Gastroesophageal sphincter (tissue), 4 donors: ENCODE results near the gene FGFR3. TPM values are rescaled to one million over a fixed set of nuclear protein-coding genes. Genes with fewer than 3 reads are reported as not detected.
"Not testable (repeated sequence)": the region's sequence is repeated elsewhere in the genome, so short reads cannot be mapped to it uniquely, and the experiment has no call there.

ENCODE experiments used
- ATAC-seq: fragments of 150-250 bp; one replicate; pipeline ENCODE4 v1.9.1; 2016; ENCODE audit warnings: mild to moderate bottlenecking, moderate library complexity
- H3K27ac ChIP-seq, 4 donors: fragments of 200-600 bp; sonication (generic) in 3 of 4; 1 replicate in 3 of 4; 2 replicates in 1 of 4; pipeline ENCODE4 v1.5.1; 2016 to 2019
- H3K27me3 ChIP-seq: fragments of 200-600 bp; sonication (generic); one replicate; pipeline ENCODE4 v1.5.1; 2019
- H3K36me3 ChIP-seq, 2 donors: fragments of 200-600 bp; sonication (generic); one replicate each; pipeline ENCODE4 v1.5.1; 2019; ENCODE audit warnings: control low read depth in 1 of 2
- H3K4me1 ChIP-seq, 3 donors: fragments of 200-600 bp; sonication (generic); 1 replicate in 2 of 3; 2 replicates in 1 of 3; pipeline ENCODE4 v1.5.1; 2016 to 2019; ENCODE audit warnings: control low read depth in 2 of 3
- H3K4me3 ChIP-seq, 2 donors: fragments of 200-600 bp; sonication (generic); one replicate each; pipeline ENCODE4 v1.5.1; 2019; ENCODE audit warnings: mild to moderate bottlenecking in 1 of 2, moderate library complexity in 1 of 2
- H3K9me3 ChIP-seq, 3 donors: fragments of 200-600 bp; sonication (generic); one replicate each; pipeline ENCODE4 v1.5.1; 2017 to 2019; ENCODE audit warnings: control low read depth in 2 of 3
- CTCF ChIP-seq, 4 experiments: fragments of 200-600 bp in 2 of 4; fragments of 450-650 bp in 2 of 4; sonication (generic) in 1 of 4; IDR thresholded peaks; one replicate each; pipeline ENCODE4 v1.5.1; 2017 to 2019; ENCODE audit warnings: antibody characterized with exemption in 4 of 4, mild to moderate bottlenecking in 2 of 4, moderate library complexity in 2 of 4
- EP300 ChIP-seq: sonication (generic); formaldehyde crosslinking; IDR thresholded peaks from one replicate; pipeline ENCODE4 v1.6.1; 2017; ENCODE audit warnings: antibody characterized with exemption, mild to moderate bottlenecking
- POLR2A ChIP-seq, 2 donors: fragments of 450-650 bp; IDR thresholded peaks; one replicate each; pipeline ENCODE4 v1.6.1; 2017; ENCODE audit warnings: antibody characterized with exemption in 2 of 2, mild to moderate bottlenecking in 2 of 2, moderate library complexity in 1 of 2
- POLR2AphosphoS5 ChIP-seq: sonication (generic); formaldehyde crosslinking; IDR thresholded peaks from one replicate; pipeline ENCODE4 v1.6.1; 2017; ENCODE audit warnings: antibody characterized with exemption
- WGBS, 2 donors: methylation state at CpG; one replicate each; pipeline ENCODE4 v1.1.5; 2018; ENCODE audit warnings: low coverage in 1 of 2; 5-methylcytosine and 5-hydroxymethylcytosine counted together
- total RNA-seq, 4 donors: library from RNA; depleted of rRNA; stranded (reverse); fragments of >200 nt; gene quantifications; one replicate each; pipeline ENCODE4 v1.1.0, GENCODE V29; 2016

Gene FGFR3
- total RNA-seq, 4 donors from 2014 or later = 1.4 to 17.7 (median 1.8) TPM

- TF ChIP-seq POLR2AphosphoS5 (no peak), POLR2A (IDR thresholded peaks at IDR 0.05) (no peak), CTCF (IDR thresholded peaks at IDR 0.05) (no peak), EP300 (no peak)
- H3K27ac ChIP-seq = no peak overlapping the region
- H3K9me3 ChIP-seq = no peaks in the 10 kb centered on the region
- no peaks in the 10 kb centered on the region for H3K27me3 ChIP-seq
- H3K4me3 ChIP-seq = no peak overlapping the region
- H3K4me1 ChIP-seq = peaks cover 0 to 27% (median 0%) of the 10 kb centered on the region in 3 donors
- ATAC-seq = no peak
- peaks cover 0 to 98% of the 10 kb centered on the region in 2 donors for H3K36me3 ChIP-seq
- 87% methylated on average over 5 of the region's 13 CpGs; no CpG with 5 or more reads in 1 of the 2 donors for WGBS, 2 donors
Observed at GRCh38 chr4:1842339-1842895, 49.3 kb downstream of the FGFR3 start.

GRCh38 chr4:1842993-1843448 lies 49.9 kb downstream of the FGFR3 start:
- Histone ChIP-seq H3K36me3 (peaks cover 0 to 98% of the 10 kb centered on the region in 2 donors), H3K4me1 (peaks cover 0 to 27% (median 0%) of the 10 kb centered on the region in 3 donors), H3K4me3 (no peak overlapping the region), H3K27me3 (no peaks in the 10 kb centered on the region), H3K27ac (no peak overlapping the region), H3K9me3 (no peaks in the 10 kb centered on the region)
- WGBS, 2 donors = 47 to 67% methylated on average over 8 to 10 of the region's 17 CpGs
- ATAC-seq = no peak
- TF ChIP-seq POLR2AphosphoS5 (no peak), EP300 (no peak), POLR2A (IDR thresholded peaks at IDR 0.05) (no peak), CTCF (IDR thresholded peaks at IDR 0.05) (no peak)

- TF ChIP-seq CTCF (IDR thresholded peaks at IDR 0.05) (no peak), POLR2AphosphoS5 (no peak), POLR2A (IDR thresholded peaks at IDR 0.05) (no peak), EP300 (no peak)
- Histone ChIP-seq H3K9me3 (no peaks in the 10 kb centered on the region), H3K36me3 (peaks cover 0 to 98% of the 10 kb centered on the region in 2 donors), H3K4me1 (peaks cover 0 to 27% (median 0%) of the 10 kb centered on the region in 3 donors), H3K27ac (no peak overlapping the region), H3K27me3 (no peaks in the 10 kb centered on the region), H3K4me3 (no peak overlapping the region)
- 40 to 54% methylated on average over 4 to 8 of the region's 10 CpGs for WGBS, 2 donors
- peak; percentile 53 for ATAC-seq
Observed at GRCh38 chr4:1843852-1844251, 50.8 kb downstream of the FGFR3 start.

GRCh38 chr4:1844618-1845017 lies 51.5 kb downstream of the FGFR3 start:
- WGBS, 2 donors = 88% methylated on average over 4 to 6 of the region's 10 CpGs
- Histone ChIP-seq H3K4me1 (peaks cover 0 to 27% (median 0%) of the 10 kb centered on the region in 3 donors), H3K36me3 (peaks cover 0 to 94% of the 10 kb centered on the region in 2 donors)
- H3K9me3 ChIP-seq, H3K27me3 ChIP-seq, H3K27ac ChIP-seq, H3K4me3 ChIP-seq, ATAC-seq: not testable (repeated sequence)

GRCh38 chr4:1846580-1846979 lies 53.5 kb downstream of the FGFR3 start:
- Histone ChIP-seq H3K27me3 (no peaks in the 10 kb centered on the region), H3K36me3 (peaks cover 0 to 75% of the 10 kb centered on the region in 2 donors), H3K4me3 (no peak overlapping the region), H3K27ac (no peak overlapping the region), H3K4me1 (peaks cover 0 to 35% (median 0%) of the 10 kb centered on the region in 3 donors), H3K9me3 (no peaks in the 10 kb centered on the region)
- ATAC-seq = no peak
- TF ChIP-seq POLR2A (IDR thresholded peaks at IDR 0.05) (no peak), POLR2AphosphoS5 (no peak), EP300 (no peak), CTCF (IDR thresholded peaks at IDR 0.05) (no peak)
- 83 to 85% methylated on average over 2 of the region's 2 CpGs for WGBS, 2 donors
